ENCODE data around the gene JAKMIP1.

- TF ChIP-seq EZH2phosphoT487 (IDR thresholded peaks at IDR 0.05; ENCODE audit: low read length) (no peak), EZH2 (optimal IDR thresholded peaks at IDR 0.05; ENCODE audit: low read depth, low read length) (no peak)
- TF ChIP-seq, protein P1, sequence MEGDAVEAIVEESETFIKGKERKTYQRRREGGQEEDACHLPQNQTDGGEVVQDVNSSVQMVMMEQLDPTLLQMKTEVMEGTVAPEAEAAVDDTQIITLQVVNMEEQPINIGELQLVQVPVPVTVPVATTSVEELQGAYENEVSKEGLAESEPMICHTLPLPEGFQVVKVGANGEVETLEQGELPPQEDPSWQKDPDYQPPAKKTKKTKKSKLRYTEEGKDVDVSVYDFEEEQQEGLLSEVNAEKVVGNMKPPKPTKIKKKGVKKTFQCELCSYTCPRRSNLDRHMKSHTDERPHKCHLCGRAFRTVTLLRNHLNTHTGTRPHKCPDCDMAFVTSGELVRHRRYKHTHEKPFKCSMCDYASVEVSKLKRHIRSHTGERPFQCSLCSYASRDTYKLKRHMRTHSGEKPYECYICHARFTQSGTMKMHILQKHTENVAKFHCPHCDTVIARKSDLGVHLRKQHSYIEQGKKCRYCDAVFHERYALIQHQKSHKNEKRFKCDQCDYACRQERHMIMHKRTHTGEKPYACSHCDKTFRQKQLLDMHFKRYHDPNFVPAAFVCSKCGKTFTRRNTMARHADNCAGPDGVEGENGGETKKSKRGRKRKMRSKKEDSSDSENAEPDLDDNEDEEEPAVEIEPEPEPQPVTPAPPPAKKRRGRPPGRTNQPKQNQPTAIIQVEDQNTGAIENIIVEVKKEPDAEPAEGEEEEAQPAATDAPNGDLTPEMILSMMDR (IDR thresholded peaks at IDR 0.05; ENCODE audit: low read length), result no peak
Measured at GRCh38 chr4:6043188-6043587, 157.2 kb downstream of the JAKMIP1 start.

All from MM.1S (cell line).